Gastrocnemius medialis (tissue), 4 donors: ENCODE data around the gene C11orf52.

Source experiments
- CTCF ChIP-seq, 5 experiments: fragments of 450-650 bp in 3 of 5; fragments of 200-600 bp in 2 of 5; sonication (generic) in 2 of 5; IDR thresholded peaks in 4 of 5; conservative IDR thresholded peaks in 1 of 5; 1 replicate in 4 of 5; 2 replicates in 1 of 5; pipeline ENCODE4 v1.5.1; 2016 to 2019; ENCODE audit warnings: antibody characterized with exemption in 5 of 5, mild to moderate bottlenecking in 3 of 5, moderate library complexity in 3 of 5
- POLR2A ChIP-seq, 2 donors: fragments of 450-650 bp; IDR thresholded peaks; one replicate each; pipeline ENCODE4 v1.6.1; 2017; ENCODE audit warnings: antibody characterized with exemption in 2 of 2, mild to moderate bottlenecking in 2 of 2, moderate library complexity in 2 of 2

DNA sequence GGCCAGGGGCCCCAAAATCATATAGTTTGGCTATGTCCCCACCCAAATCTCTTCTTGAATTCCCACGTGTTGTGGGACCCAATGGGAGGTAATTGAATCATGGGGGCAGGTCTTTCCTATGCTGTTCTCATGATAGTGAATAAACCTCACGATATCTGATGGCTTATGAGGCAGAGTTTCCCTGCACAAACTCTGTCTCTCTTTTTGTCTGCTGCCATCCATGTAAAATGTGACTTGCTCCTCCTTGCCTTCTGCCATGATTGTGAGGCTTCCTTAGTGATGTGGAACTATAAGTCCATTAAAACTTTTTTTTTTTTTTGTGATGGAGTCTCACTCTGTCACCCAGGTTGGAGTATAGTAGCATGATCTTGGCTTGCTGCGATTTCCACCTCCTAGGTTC lies 32.9 kb downstream of the C11orf52 start:
- no peak for TF ChIP-seq CTCF (IDR thresholded peaks at IDR 0.05 in 4 of 5, conservative IDR thresholded peaks at IDR 0.05 in 1 of 5)
- no peak for TF ChIP-seq POLR2A (IDR thresholded peaks at IDR 0.05)
